AG09319 (cell line): ENCODE results near the gene HORMAD2.
"Not testable (repeated sequence)": the region's sequence is repeated elsewhere in the genome, so short reads cannot be mapped to it uniquely, and the experiment has no call there.

Experiments
- DNase-seq: peaks from one replicate; pipeline ENCODE4 v3.0.0-alpha.2; 2010; ENCODE audit warnings: low read depth; ENCODE audit errors: extremely low read depth
- CTCF ChIP-seq: IDR thresholded peaks from 2 replicates; pipeline ENCODE4 v1.5.1; 2011; ENCODE audit warnings: low read depth, mild to moderate bottlenecking, inconsistent platforms, low read length, moderate library complexity

HORMAD2 gene

GRCh38 chr22:30089655-30089974 is 9.4 kb downstream of the HORMAD2 start:
- TF ChIP-seq CTCF: no peak
- no peak for DNase-seq

GRCh38 chr22:30092686-30093085 is 12.4 kb downstream of the HORMAD2 start:
- DNase-seq: no peak
- no peak for TF ChIP-seq CTCF

GRCh38 chr22:30094804-30095203 is 14.5 kb downstream of the HORMAD2 start:
- no peak for TF ChIP-seq CTCF

GRCh38 chr22:30097861-30098260 is 17.6 kb downstream of the HORMAD2 start:
- no peak for TF ChIP-seq CTCF
- DNase-seq: no peak

More at GRCh38 chr22:30094804-30095203, 14.5 kb downstream of the HORMAD2 start:
- DNase-seq: no peak

- not testable (repeated sequence) for DNase-seq
Measured at GRCh38 chr22:30100770-30101169, 20.5 kb downstream of the HORMAD2 start.

GRCh38 chr22:30104501-30105156 is 24.4 kb downstream of the HORMAD2 start:
- DNase-seq: no peak
- no peak for TF ChIP-seq CTCF

- no peak for TF ChIP-seq CTCF
- DNase-seq: no peak
Measured at GRCh38 chr22:30105483-30105882, 25.2 kb downstream of the HORMAD2 start.

GRCh38 chr22:30113494-30113893 is 33.2 kb downstream of the HORMAD2 start:
- no peak for TF ChIP-seq CTCF
- DNase-seq: no peak
